HCT116 (cell line): Measurements from ENCODE around the gene PTPRC.

ENCODE experiments used
- EZH2 ChIP-seq: fragments of 200-600 bp; sonication (generic); IDR thresholded peaks from 2 replicates; pipeline ENCODE4 v1.6.1; 2017; ENCODE audit warnings: antibody characterized with exemption, mixed run types
- EZH2phosphoT487 ChIP-seq: fragments of 200-600 bp; IDR thresholded peaks from 2 replicates; pipeline ENCODE4 v1.6.1; 2018; ENCODE audit warnings: antibody characterized with exemption, borderline replicate concordance
- POLR2A ChIP-seq: IDR thresholded peaks from 2 replicates; pipeline ENCODE4 v1.7.0; 2011; ENCODE audit warnings: borderline replicate concordance; ENCODE audit not compliant: insufficient read depth, insufficient read length; ENCODE audit errors: extremely low read depth

- TF ChIP-seq EZH2 = no peak
- no peak for TF ChIP-seq EZH2phosphoT487
- TF ChIP-seq POLR2A = no peak
Measured at GRCh38 chr1:198729195-198729863, 90.5 kb downstream of the PTPRC start.
